Neural cell (in vitro differentiated cells): Measurements from ENCODE around the gene TAB2. TPM values are rescaled to one million over a fixed set of nuclear protein-coding genes. Genes with fewer than 3 reads are reported as not detected.

ENCODE experiments used
- H2AFZ ChIP-seq: fragments of 200-600, 300-800 bp; sonication (generic), shearing (Covaris generic); 2 replicates; pipeline ENCODE4 v1.6.0; 2014; ENCODE audit warnings: low read depth, mild to moderate bottlenecking, antibody characterized with exemption, low read length, moderate library complexity
- H3F3A ChIP-seq: fragments of 200-600 bp; shearing (Covaris generic); 2 replicates; pipeline ENCODE4 v1.6.1; 2016; ENCODE audit warnings: mild to moderate bottlenecking, moderate library complexity, mixed read lengths, antibody characterized with exemption, low read length; ENCODE audit not compliant: insufficient read depth, poor library complexity, severe bottlenecking
- H3K27ac ChIP-seq: fragments of 200-600, 300-800 bp; sonication (generic), shearing (Covaris generic); 2 replicates; pipeline ENCODE4 v1.5.1; 2014; ENCODE audit warnings: mild to moderate bottlenecking, low read length, moderate library complexity
- H3K27me3 ChIP-seq: fragments of 300-800, 200-600 bp; sonication (generic), shearing (Covaris generic); 2 replicates; pipeline ENCODE4 v1.6.0; 2014; ENCODE audit warnings: mild to moderate bottlenecking, low read depth, low read length, moderate library complexity; ENCODE audit not compliant: insufficient read depth
- H3K36me3 ChIP-seq: fragments of 300-800, 200-600 bp; sonication (generic), shearing (Covaris generic); 2 replicates; pipeline ENCODE4 v1.5.1; 2014; ENCODE audit warnings: mild to moderate bottlenecking, antibody characterized with exemption, low read length, moderate library complexity; ENCODE audit not compliant: insufficient read depth
- H3K4me2 ChIP-seq: fragments of 300-800, 200-600 bp; sonication (generic), shearing (Covaris generic); 2 replicates; pipeline ENCODE4 v1.6.0; 2014; ENCODE audit warnings: mild to moderate bottlenecking, low read length
- H3K4me3 ChIP-seq: fragments of 300-800, 200-600 bp; sonication (generic), shearing (Covaris generic); 2 replicates; pipeline ENCODE4 v1.5.1; 2014; ENCODE audit warnings: mild to moderate bottlenecking, low read length, moderate library complexity
- H3K79me2 ChIP-seq: fragments of 200-600 bp; shearing (Covaris generic); replicated peaks from 2 replicates; pipeline ENCODE4 v1.6.0; 2014; ENCODE audit warnings: mild to moderate bottlenecking, low read length, moderate library complexity; ENCODE audit not compliant: insufficient read depth
- H3K9ac ChIP-seq: fragments of 300-800, 200-600 bp; sonication (generic), shearing (Covaris generic); 2 replicates; pipeline ENCODE4 v1.6.1; 2016; ENCODE audit warnings: mild to moderate bottlenecking, low read length, mixed read lengths
- H3K9me2 ChIP-seq: fragments of 200-600 bp; shearing (Covaris generic); 2 replicates; pipeline ENCODE4 v1.6.1; 2016; ENCODE audit warnings: mild to moderate bottlenecking, low read length, mixed read lengths; ENCODE audit not compliant: insufficient read depth
- H3K9me3 ChIP-seq: fragments of 200-600, 300-800 bp; sonication (generic), shearing (Covaris generic); 2 replicates; pipeline ENCODE4 v1.6.1; 2016; ENCODE audit warnings: mild to moderate bottlenecking, mixed run types, low read length, moderate library complexity, mixed read lengths
- H4K20me1 ChIP-seq: fragments of 200-600 bp; shearing (Covaris generic); 2 replicates; pipeline ENCODE4 v1.6.1; 2016; ENCODE audit warnings: mild to moderate bottlenecking, mixed run types; ENCODE audit not compliant: insufficient read depth
- CTCF ChIP-seq: fragments of 450-650 bp; IDR thresholded peaks from 2 replicates; pipeline ENCODE4 v1.5.1; 2014; ENCODE audit warnings: antibody characterized with exemption, mild to moderate bottlenecking, moderate library complexity; ENCODE audit not compliant: poor library complexity, severe bottlenecking
- EP300 ChIP-seq: fragments of 450-650 bp; conservative IDR thresholded peaks from 2 replicates; pipeline ENCODE4 v1.6.1; 2014; ENCODE audit warnings: antibody characterized with exemption, mild to moderate bottlenecking, moderate library complexity; ENCODE audit not compliant: poor library complexity, severe bottlenecking
- EZH2 ChIP-seq: fragments of 200-600, 300-800 bp; shearing (Covaris generic), sonication (generic); IDR thresholded peaks from 2 replicates; pipeline ENCODE4 v1.6.1; 2014; ENCODE audit warnings: antibody characterized with exemption, low read length, borderline replicate concordance, mild to moderate bottlenecking; ENCODE audit not compliant: insufficient read depth, poor library complexity, severe bottlenecking
- MXI1 ChIP-seq: fragments of 450-650 bp; conservative IDR thresholded peaks from 2 replicates; pipeline ENCODE4 v1.6.1; 2014; ENCODE audit warnings: antibody characterized with exemption, mild to moderate bottlenecking; ENCODE audit not compliant: poor library complexity, severe bottlenecking
- POLR2AphosphoS5 ChIP-seq: IDR thresholded peaks from 2 replicates; pipeline ENCODE4 v1.6.1; 2012
- RAD21 ChIP-seq: fragments of 450-650 bp; conservative IDR thresholded peaks from 2 replicates; pipeline ENCODE4 v1.6.1; 2014; ENCODE audit warnings: antibody characterized with exemption, mild to moderate bottlenecking, moderate library complexity
- REST ChIP-seq: IDR thresholded peaks from 2 replicates; pipeline ENCODE4 v1.6.1; 2012; ENCODE audit warnings: borderline replicate concordance
- SMC3 ChIP-seq: fragments of 450-650 bp; conservative IDR thresholded peaks from 2 replicates; pipeline ENCODE4 v1.6.1; 2014; ENCODE audit warnings: antibody characterized with exemption, mild to moderate bottlenecking, moderate library complexity; ENCODE audit not compliant: poor library complexity
- TAF1 ChIP-seq: IDR thresholded peaks from 2 replicates; pipeline ENCODE4 v1.6.1; 2012; ENCODE audit warnings: low read depth
- polyA plus RNA-seq: library from polyadenylated mRNA; depleted of rRNA; stranded (reverse); fragments of >200 nt; gene quantifications from 2 replicates; pipeline ENCODE4 v1.2.3, GENCODE V29; 2014

Gene TAB2
- polyA plus RNA-seq, 1 donor from 2014 or later: 27.6 TPM

DNA sequence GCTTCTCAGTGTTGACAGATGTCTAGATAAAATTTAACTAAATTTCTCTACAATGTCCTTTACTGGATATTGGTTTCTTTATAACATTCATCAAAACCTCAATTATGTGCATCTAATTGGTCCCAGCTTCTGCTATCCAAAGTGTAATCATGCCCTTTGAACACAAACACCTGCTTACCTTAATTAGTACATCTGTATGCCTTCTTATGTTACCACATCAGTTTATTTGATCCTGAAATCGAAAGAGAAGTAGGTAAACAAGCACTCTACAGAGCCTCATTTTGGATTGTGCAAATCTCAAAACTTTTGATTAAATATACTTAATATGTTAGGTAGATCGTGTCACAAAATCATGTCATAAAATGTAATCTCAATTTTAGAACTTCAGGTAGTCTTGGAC is 36.5 kb downstream of the TAB2 start:
- TF ChIP-seq MXI1 (no peak), RAD21 (no peak), TAF1 (no peak), EZH2 (no peak)
- no peak overlapping the region for H3K4me3 ChIP-seq
- no peak overlapping the region for H3K4me2 ChIP-seq
- no peaks in the 10 kb centered on the region for H3K9me3 ChIP-seq
- H3K9ac ChIP-seq: no peak overlapping the region
- H4K20me1 ChIP-seq: no peaks in the 10 kb centered on the region
- H3K27ac ChIP-seq: no peak overlapping the region
- no peaks in the 10 kb centered on the region for H3K9me2 ChIP-seq
- peaks cover 57% of the 10 kb centered on the region for H3K79me2 ChIP-seq
- H3K27me3 ChIP-seq: no peaks in the 10 kb centered on the region
- no peaks in the 10 kb centered on the region for H3K36me3 ChIP-seq
- H3F3A ChIP-seq: no peaks in the 10 kb centered on the region
- H2AFZ ChIP-seq: no peak overlapping the region

- no peak overlapping the region for H3K27ac ChIP-seq
- H3K9me2 ChIP-seq: no peaks in the 10 kb centered on the region
- H3K36me3 ChIP-seq: no peaks in the 10 kb centered on the region
- no peaks in the 10 kb centered on the region for H3K27me3 ChIP-seq
- no peak overlapping the region for H3K4me2 ChIP-seq
- peaks cover 60% of the 10 kb centered on the region for H3K79me2 ChIP-seq
- H3K9ac ChIP-seq: no peak overlapping the region
- H3K4me3 ChIP-seq: no peak overlapping the region
- TF ChIP-seq POLR2AphosphoS5: no peak
- no peak for TF ChIP-seq EZH2
- TF ChIP-seq REST: no peak
- TF ChIP-seq RAD21: no peak
- TF ChIP-seq SMC3: no peak
- no peak for TF ChIP-seq TAF1
- TF ChIP-seq MXI1: no peak
- no peak for TF ChIP-seq EP300
- TF ChIP-seq CTCF: no peak
- no peaks in the 10 kb centered on the region for H4K20me1 ChIP-seq
- no peaks in the 10 kb centered on the region for H3K9me3 ChIP-seq
- H2AFZ ChIP-seq: no peak overlapping the region
- H3F3A ChIP-seq: no peaks in the 10 kb centered on the region
Measured at GRCh38 chr6:149356081-149356750, 38.7 kb downstream of the TAB2 start.
